Glomerular visceral epithelial cell (primary cell): ENCODE measurements around the gene WWOX.

Experiments
- DNase-seq: peaks from one replicate; pipeline ENCODE4 v3.0.0-alpha.2; 2016; ENCODE audit errors: extremely low spot score

The WWOX gene

DNA sequence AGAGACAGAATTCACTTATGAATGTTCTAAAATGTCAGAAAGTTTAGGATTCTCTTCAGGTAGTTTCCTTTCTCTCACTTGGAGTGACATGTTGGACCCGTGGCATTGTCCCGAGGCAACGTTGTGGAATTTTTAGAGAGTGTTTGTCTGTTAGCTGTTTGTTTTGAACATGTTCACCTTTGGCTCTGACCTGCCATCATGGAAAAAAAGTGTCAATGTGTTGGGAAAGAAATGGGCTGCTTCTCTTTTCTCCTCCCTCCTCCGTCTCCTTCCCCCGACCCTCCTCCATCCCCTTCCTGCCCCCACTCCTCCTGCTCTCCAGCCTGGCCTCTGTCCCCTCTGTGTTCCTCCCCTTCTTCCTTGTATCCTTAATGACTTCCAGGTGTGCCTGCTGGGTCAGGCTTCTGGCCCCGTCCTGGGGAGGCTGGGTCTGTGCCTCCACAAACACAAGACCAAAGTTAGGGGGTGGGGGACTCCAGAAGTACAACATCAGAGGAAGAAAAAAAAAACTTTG, 1038.0 kb downstream of the WWOX start:
- DNase-seq, result no peak

DNA sequence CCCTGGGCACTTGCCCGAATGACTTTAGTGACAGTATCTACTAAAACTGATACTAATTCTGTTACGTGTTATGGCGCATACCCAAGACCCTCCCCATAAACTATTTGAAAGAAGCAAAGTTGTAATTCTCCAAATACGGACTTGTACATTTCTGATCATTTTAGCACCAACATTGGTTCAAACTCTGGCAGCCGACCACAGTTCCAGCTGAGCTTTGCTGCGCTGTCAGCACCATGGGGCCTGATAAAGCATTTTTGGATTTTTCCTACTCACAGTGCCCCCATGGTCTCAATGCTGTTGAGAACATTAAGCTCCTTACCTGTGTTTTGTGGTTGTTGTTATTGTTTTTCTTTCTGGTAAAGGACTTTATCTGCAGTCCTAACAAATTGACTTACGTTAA, 1040.3 kb downstream of the WWOX start:
- DNase-seq, result no peak

GRCh38 chr16:79143026-79143425, 1043.6 kb downstream of the WWOX start:
- DNase-seq, result no peak

GRCh38 chr16:79150151-79150550, 1050.7 kb downstream of the WWOX start:
- no peak for DNase-seq

- no peak for DNase-seq
Observed at GRCh38 chr16:79150632-79151310, 1051.3 kb downstream of the WWOX start.

GRCh38 chr16:79154086-79154485, 1054.6 kb downstream of the WWOX start:
- DNase-seq, result no peak

DNA sequence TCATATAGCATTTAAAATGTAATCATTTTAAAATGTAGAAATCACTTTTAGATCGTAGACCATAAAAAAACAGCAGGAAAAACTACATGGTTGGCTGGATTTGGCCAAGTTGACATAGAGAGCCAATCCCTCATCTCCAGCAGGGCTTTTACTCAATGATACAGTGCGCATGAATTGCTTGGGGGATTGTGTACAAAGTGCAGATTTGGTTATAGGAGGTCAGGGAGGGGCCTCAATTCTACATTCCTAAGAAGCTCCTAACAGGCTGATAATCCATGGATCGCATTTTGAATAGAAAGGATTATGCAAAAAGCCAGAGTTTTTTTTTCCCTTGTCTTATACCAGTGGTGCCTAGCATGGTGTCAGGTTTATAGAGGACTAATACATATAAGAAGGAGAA, 1056.0 kb downstream of the WWOX start:
- no peak for DNase-seq

DNA sequence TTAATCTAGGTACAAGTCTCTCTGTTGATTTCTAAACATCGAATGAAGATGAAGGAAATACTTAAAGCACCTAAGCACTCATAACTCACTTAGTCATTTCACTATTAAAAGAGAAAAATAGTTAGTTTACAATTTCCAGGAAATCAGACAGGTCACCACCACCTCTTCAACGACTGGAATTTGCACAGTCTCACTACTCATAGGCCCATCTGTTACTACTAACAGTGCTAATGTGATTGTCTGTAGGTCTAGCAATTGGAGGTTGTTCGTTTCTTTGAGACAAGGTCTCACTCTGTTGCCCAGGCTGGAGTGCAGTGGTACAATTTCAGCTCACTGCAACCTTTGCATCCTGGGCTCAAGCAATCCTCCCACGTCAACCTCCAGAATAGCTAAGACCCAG, 1056.5 kb downstream of the WWOX start:
- no peak for DNase-seq

DNA sequence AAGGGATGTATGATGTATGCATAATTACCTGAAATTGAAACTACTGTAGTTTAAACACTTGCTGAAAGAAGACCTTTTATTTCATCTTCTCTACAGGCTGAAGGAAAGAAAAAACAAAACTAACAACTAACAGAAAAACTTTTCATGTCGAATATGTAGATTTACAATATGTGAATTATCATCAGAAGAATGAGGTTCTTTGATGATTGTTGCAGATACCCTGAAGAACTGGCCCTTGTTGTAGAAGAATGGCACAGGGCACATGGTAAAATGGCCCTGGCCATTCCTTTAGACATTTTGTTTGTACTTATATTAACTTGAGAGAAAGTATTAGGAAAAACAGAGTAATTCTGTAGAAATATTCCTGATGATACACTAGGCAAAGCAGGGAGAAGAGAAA, 1057.3 kb downstream of the WWOX start:
- no peak for DNase-seq

DNA sequence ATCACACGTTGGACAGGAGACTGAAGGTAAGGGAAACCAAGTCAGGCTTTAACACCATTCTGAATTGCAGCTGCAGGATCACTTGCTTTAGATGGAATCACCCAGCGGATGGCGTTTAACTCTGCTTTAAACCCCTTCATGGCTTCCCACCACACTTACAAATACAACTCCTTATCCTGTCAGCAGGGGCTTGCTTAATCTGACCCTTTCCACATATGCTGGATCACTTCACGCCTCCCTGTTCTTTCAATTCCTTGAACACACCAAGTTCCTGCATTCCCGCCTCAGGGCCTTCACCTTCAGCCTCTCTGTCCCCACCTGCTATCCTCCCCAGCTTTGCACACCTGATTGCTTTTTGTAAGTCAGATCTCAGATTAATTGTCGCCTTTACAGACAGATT, 1058.9 kb downstream of the WWOX start:
- DNase-seq, result no peak

GRCh38 chr16:79159261-79160049, 1060.0 kb downstream of the WWOX start:
- DNase-seq, result no peak

- DNase-seq, result no peak
Observed at GRCh38 chr16:79162977-79163376, 1063.5 kb downstream of the WWOX start.

DNA sequence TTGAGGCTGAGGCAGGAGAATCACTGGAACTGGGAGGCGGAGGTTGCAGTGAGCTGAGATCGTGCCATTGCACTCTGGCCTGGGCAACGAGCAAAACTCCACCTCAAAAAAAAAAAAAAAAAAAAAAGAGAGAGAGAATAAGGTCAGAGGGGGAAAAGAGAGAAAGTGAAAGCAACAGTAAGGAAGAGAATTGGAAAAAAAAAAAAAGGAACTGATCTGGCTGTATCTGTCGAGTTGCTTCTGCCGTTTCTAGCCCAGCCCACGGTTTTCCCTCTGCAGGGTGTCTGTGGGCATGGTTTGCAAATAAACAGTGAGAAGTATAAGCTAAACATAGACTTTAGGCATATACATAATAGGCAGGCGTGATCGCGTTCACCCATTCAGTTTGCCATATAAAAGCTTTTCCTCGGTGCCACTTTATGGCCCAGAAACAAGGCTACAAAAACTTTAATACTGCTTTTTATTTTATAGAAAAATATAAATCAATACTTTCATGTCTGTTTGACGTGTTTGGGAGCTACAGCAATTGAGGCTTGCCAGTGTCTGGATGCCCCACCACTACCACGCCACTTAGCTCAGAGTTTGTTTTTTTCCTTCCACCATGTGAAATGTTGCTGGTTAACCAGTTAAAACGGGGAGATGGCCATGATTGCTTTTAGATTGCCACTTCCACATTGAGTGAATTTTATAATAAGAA, 1064.4 kb downstream of the WWOX start:
- no peak for DNase-seq

DNA sequence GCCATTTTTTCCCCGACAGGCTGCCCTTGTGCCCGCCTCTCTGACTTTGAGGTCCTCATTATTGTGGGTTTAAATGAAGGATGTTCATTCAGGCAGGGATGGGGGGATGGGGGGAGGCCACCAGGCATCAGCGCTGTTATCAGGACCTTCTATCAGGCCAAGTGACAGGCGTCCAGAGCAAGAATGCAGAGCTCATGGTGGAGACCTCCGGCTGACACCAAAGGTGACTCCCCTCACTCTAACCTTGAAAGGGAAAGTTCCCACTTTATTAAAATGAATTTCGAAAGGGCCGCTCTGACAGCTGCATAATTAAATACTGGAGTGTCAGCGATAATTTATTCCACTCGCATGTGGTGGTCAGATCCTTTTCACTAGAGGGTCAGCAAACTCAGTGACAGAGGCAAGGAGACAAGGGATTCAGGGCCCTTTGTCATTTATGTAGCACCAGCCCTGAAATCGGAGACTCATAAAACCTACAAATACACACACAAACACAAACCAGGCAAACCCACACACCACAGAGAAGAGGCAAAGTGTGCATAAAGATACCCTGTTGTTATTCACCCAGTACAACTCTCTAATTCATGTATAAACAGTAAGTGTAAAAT, 1065.0 kb downstream of the WWOX start:
- DNase-seq, result no peak

- no peak for DNase-seq
Observed at GRCh38 chr16:79165079-79165478, 1065.6 kb downstream of the WWOX start.

GRCh38 chr16:79165506-79165905, 1066.1 kb downstream of the WWOX start:
- no peak for DNase-seq

DNA sequence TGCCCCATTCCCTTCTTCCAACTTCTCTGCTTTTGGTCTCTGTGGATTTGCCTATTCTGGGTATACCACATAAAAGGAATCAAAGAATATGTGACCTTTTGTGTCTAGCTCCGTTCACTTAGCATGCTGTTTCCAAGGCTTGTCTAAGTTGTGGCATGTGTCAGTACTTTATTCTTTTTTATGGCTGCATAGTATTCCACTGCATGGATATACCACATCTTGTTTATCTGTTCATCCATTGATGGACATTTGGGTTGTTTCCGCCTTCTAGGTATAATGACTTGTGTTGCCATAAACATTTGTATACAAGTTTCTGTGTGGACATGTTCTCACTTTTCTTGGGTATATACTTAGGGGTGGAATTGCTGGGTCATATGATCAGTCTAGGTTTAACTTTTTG, 1068.4 kb downstream of the WWOX start:
- no peak for DNase-seq

GRCh38 chr16:79168321-79168720, 1068.9 kb downstream of the WWOX start:
- no peak for DNase-seq

- no peak for DNase-seq
Observed at GRCh38 chr16:79169239-79169638, 1069.8 kb downstream of the WWOX start.

DNA sequence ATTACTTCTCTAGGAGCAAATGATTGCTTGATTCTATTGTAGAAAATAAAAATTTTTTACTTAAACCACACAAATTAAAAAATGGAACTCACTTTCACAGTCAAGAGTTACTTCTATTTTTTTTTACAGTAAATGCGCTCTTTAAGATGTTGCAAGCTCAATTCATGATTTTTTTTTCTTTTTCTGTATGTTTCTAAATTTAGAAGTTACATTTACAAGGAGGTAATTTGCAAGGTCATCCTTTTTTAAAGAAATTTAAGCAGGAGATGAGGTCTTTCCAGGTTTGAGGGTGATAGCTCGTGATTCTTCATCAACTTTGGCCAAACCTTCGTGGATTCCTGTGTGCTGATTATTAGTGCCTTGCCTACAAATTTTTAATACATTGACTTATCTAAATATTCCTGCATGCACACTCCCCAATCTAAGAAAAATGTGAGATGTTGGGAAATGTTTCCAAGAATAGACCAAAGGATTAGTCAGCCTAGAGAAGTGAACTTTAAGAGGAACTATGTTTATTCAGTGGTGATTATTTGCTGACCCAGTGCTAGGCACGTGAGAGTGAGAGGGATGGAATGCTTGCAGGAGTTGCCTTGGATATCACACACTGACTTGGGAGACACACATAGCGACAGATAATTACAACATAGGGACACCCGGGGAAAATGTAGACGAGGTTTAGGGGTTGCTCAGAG, 1071.2 kb downstream of the WWOX start:
- DNase-seq, result no peak

GRCh38 chr16:79171504-79171903, 1072.0 kb downstream of the WWOX start:
- no peak for DNase-seq
